Activated CD8-positive, alpha-beta T cell treated with anti-CD3 and anti-CD28 coated beads for 36 hours (primary cell): ENCODE measurements around the gene SCN7A. TPM values are rescaled to one million over a fixed set of nuclear protein-coding genes. Genes with fewer than 3 reads are reported as not detected.

ENCODE experiments used
- ATAC-seq: fragments of 200-7000 bp; cut with Tn5 transposase; one replicate; pipeline ENCODE4 v1.10.0; 2021; ENCODE audit warnings: mild to moderate bottlenecking, moderate library complexity
- CTCF ChIA-PET: fragments of 350-600 bp; sonication (Branson Sonifier 250); formaldehyde crosslinking; loops from one replicate; lab custom pipeline; 2021; ENCODE audit warnings: antibody characterized with exemption; lab: Charles Lee
- POLR2A ChIA-PET: fragments of 350-600 bp; sonication (Branson Sonifier 250); formaldehyde crosslinking; loops from one replicate; lab custom pipeline; 2021; ENCODE audit warnings: antibody characterized with exemption; lab: Charles Lee
- DNase-seq: peaks from one replicate; pipeline ENCODE4 v3.0.0-alpha.2; 2020
- H3K27ac Mint-ChIP-seq: one replicate; pipeline ENCODE4 v1.8.0; 2021; ENCODE audit warnings: mild to moderate bottlenecking, mixed read lengths
- H3K27me3 Mint-ChIP-seq: one replicate; pipeline ENCODE4 v1.8.0; 2021; ENCODE audit warnings: mixed read lengths
- H3K36me3 Mint-ChIP-seq: one replicate; pipeline ENCODE4 v1.8.0; 2021; ENCODE audit warnings: low read depth, mixed read lengths
- H3K4me1 Mint-ChIP-seq: one replicate; pipeline ENCODE4 v1.8.0; 2021; ENCODE audit warnings: low read depth, mixed read lengths
- H3K4me3 Mint-ChIP-seq: one replicate; pipeline ENCODE4 v1.8.0; 2021; ENCODE audit warnings: mild to moderate bottlenecking, moderate library complexity, mixed read lengths
- H3K9me3 Mint-ChIP-seq: one replicate; pipeline ENCODE4 v1.8.0; 2021; ENCODE audit warnings: mixed read lengths
- intact Hi-C: fragments of 100-400 bp; cut with micrococcal nuclease; formaldehyde crosslinking; loops from one replicate; pipeline ENCODE4 v1.10.0; 2022
- total RNA-seq, 2 experiments: library from RNA; stranded (reverse); gene quantifications; one replicate each; pipeline ENCODE4 v1.2.3, GENCODE V29; 2021
- TF ChIP-seq, protein P1 (sequence below): fragments of 200-600 bp; IDR thresholded peaks from one replicate; pipeline ENCODE4 v1.8.0; 2022; ENCODE audit warnings: antibody characterized with exemption, mild to moderate bottlenecking

SCN7A gene
- total RNA-seq, 2 experiments from 2014 or later: not detected

DNA sequence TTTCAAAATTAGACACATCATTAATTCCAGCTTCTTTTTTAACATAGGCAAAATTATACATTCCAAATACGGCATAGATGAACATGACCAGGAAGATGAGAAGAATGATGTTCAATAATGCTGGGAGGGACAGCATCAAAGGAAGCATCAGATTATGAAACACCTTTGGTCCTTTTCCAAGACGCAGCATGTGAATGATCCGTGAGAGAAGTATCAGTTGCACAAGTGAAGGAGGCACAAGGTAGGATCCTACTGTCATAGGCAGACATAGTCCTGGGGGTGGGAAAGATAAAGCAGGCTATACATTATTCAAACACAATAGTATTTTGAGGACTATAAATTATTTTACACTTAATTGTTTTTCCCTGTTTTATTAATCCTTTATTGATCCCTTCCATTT, 87.7 kb downstream of the SCN7A start:
- no peak for DNase-seq
- Mint-ChIP-seq H3K4me3 (no peak overlapping the region), H3K27me3 (no peaks in the 10 kb centered on the region), H3K36me3 (no peaks in the 10 kb centered on the region), H3K4me1 (no peaks in the 10 kb centered on the region), H3K9me3 (no peaks in the 10 kb centered on the region), H3K27ac (no peak overlapping the region)
- TF ChIP-seq, protein P1, sequence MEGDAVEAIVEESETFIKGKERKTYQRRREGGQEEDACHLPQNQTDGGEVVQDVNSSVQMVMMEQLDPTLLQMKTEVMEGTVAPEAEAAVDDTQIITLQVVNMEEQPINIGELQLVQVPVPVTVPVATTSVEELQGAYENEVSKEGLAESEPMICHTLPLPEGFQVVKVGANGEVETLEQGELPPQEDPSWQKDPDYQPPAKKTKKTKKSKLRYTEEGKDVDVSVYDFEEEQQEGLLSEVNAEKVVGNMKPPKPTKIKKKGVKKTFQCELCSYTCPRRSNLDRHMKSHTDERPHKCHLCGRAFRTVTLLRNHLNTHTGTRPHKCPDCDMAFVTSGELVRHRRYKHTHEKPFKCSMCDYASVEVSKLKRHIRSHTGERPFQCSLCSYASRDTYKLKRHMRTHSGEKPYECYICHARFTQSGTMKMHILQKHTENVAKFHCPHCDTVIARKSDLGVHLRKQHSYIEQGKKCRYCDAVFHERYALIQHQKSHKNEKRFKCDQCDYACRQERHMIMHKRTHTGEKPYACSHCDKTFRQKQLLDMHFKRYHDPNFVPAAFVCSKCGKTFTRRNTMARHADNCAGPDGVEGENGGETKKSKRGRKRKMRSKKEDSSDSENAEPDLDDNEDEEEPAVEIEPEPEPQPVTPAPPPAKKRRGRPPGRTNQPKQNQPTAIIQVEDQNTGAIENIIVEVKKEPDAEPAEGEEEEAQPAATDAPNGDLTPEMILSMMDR: no peak
- CTCF ChIA-PET: no interaction called here
- POLR2A ChIA-PET: no interaction called here
- intact Hi-C loops: no loop called here
- no peak for ATAC-seq

DNA sequence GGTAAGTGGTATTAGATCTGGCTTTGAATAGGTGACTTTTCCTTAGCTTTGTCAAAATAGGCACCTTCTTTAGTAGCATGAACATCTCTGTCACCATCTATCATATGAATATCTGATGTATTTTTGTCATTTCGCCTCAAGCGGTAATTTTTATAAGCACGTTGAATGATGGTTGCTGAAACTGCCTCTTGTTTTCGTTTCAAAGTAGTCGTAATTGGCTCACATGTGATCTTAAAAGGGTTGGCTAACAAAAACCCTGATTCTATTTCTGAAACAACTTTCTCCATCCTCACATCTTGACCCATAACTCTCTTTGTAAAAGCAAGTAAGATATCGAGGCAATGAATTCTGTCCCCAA, 88.5 kb downstream of the SCN7A start:
- TF ChIP-seq, protein P1: no peak
- CTCF ChIA-PET: no interaction called here
- intact Hi-C loops: no loop called here
- ATAC-seq: no peak
- H3K9me3 Mint-ChIP-seq: no peaks in the 10 kb centered on the region
- DNase-seq: no peak
- POLR2A ChIA-PET: no interaction called here
- H3K27ac Mint-ChIP-seq: no peak overlapping the region
- no peaks in the 10 kb centered on the region for H3K36me3 Mint-ChIP-seq
- H3K4me3 Mint-ChIP-seq: no peak overlapping the region
- no peaks in the 10 kb centered on the region for H3K4me1 Mint-ChIP-seq
- no peaks in the 10 kb centered on the region for H3K27me3 Mint-ChIP-seq

- Mint-ChIP-seq H3K4me1 (no peaks in the 10 kb centered on the region), H3K27me3 (no peaks in the 10 kb centered on the region)
- POLR2A ChIA-PET: interaction anchor here (0.6 kb wide), 1 partner anchor 1599 kb away, joined by 3 read pairs; no protein-coding TSS in a partner anchor
Observed at GRCh38 chr2:166404831-166405568, 89.0 kb downstream of the SCN7A start.

GRCh38 chr2:166394245-166394644, 99.8 kb downstream of the SCN7A start:
- intact Hi-C loops: no loop called here
- H3K4me3 Mint-ChIP-seq: no peak overlapping the region
- TF ChIP-seq, protein P1: no peak
- ChIA-PET CTCF (no interaction called here), POLR2A (no interaction called here)
- H3K4me1 Mint-ChIP-seq: no peaks in the 10 kb centered on the region
- no peaks in the 10 kb centered on the region for H3K27me3 Mint-ChIP-seq
- H3K27ac Mint-ChIP-seq: no peak overlapping the region
- no peaks in the 10 kb centered on the region for H3K36me3 Mint-ChIP-seq
- ATAC-seq: no peak
- no peak for DNase-seq
- H3K9me3 Mint-ChIP-seq: no peaks in the 10 kb centered on the region

More at GRCh38 chr2:166404831-166405568, 89.0 kb downstream of the SCN7A start:
- Mint-ChIP-seq H3K27ac (no peak overlapping the region), H3K4me3 (no peak overlapping the region), H3K9me3 (no peaks in the 10 kb centered on the region), H3K36me3 (no peaks in the 10 kb centered on the region)
- intact Hi-C loops: no loop called here
- DNase-seq: no peak
- TF ChIP-seq, protein P1: no peak
- CTCF ChIA-PET: no interaction called here
- no peak for ATAC-seq

- Mint-ChIP-seq H3K27ac (no peak overlapping the region), H3K4me1 (no peaks in the 10 kb centered on the region), H3K9me3 (no peaks in the 10 kb centered on the region), H3K36me3 (no peaks in the 10 kb centered on the region), H3K4me3 (no peak overlapping the region), H3K27me3 (no peaks in the 10 kb centered on the region)
- ChIA-PET CTCF (no interaction called here), POLR2A (no interaction called here)
- intact Hi-C loops: no loop called here
- DNase-seq (no peak), ATAC-seq (no peak)
- TF ChIP-seq, protein P1: no peak
Observed at GRCh38 chr2:166393008-166393407, 101.0 kb downstream of the SCN7A start.
